GOT3 (cell line): ENCODE measurements around the gene ZNF619.

ENCODE experiments used
- DNase-seq: peaks from one replicate; lab custom pipeline; 2025; ENCODE audit warnings: mixed read lengths; lab: John Stamatoyannopoulos, UW

The ZNF619 gene

GRCh38 chr3:40534283-40534682 is 57.4 kb downstream of the ZNF619 start:
- no peak for DNase-seq
